ENCODE data around the gene PLEKHG2.

The PLEKHG2 gene

GRCh38 chr19:39386557-39386956 lies 25.9 kb upstream of the PLEKHG2 start:
- FAIRE-seq, result no peak

DNA sequence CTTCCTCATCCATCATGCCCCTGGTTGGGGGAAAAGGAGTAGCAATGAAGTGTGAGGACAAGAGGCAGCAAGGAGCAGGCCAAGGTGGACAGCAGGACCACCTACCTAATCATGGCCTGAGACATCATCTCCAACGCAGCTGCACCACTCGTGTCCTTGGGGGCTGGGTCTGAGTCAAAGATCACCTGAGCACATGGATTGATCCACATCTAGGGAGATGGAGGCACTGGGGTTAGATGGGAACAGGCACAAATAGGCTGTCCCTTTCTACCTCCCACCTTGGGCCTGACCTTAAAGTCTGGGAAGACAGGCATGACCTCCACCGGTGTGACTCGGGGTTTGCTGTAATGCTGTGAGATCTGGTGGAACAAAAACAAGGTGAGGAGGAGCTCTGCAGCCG lies 23.8 kb upstream of the PLEKHG2 start:
- no peak for FAIRE-seq

GRCh38 chr19:39389631-39390414 lies 22.6 kb upstream of the PLEKHG2 start:
- no peak for FAIRE-seq

- FAIRE-seq, result no peak
Observed at GRCh38 chr19:39390451-39390750, 22.1 kb upstream of the PLEKHG2 start.

GRCh38 chr19:39390751-39391437 lies 21.6 kb upstream of the PLEKHG2 start, which contains the start of the genes MED29 and PAF1:
Gene MED29, plus strand, starts transcription at chr19:39391378. Its CDS starts 45 bp downstream, at chr19:39391423.
Gene PAF1, minus strand, starts transcription at chr19:39391106. Its CDS starts 242 bp downstream, at chr19:39390864.
- peak; percentile 99 for FAIRE-seq

- no peak for FAIRE-seq
Observed at GRCh38 chr19:39397360-39398296, 14.8 kb upstream of the PLEKHG2 start.

DNA sequence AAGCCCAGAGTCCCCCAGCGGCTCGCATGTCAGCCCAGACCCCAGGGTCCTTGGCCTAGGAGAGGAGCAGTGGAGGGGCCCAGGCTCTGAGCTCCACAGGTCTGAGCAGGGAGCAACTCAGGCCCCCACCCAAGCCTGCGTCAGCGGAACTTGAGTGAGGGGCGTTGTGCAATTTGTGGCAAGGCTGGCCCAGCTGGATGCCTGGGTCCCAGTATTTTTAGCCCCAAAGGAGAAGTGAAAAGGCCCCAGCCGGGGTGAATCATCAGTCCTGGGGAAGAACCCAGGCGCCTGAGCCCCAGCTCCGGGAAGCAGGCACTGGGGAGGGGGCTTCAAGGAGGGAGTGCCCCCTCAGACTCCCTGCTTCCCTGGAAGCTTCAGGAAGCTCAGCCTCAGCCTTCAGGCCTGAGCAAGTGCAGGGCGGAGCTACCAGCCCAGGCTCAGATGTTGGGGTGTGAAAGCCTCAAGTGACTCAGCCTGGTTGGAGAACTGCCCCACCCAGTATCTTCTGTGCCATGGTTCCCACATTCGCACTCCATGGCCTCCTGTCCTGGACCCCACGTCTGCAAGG lies 14.1 kb upstream of the PLEKHG2 start:
- FAIRE-seq, result no peak

DNA sequence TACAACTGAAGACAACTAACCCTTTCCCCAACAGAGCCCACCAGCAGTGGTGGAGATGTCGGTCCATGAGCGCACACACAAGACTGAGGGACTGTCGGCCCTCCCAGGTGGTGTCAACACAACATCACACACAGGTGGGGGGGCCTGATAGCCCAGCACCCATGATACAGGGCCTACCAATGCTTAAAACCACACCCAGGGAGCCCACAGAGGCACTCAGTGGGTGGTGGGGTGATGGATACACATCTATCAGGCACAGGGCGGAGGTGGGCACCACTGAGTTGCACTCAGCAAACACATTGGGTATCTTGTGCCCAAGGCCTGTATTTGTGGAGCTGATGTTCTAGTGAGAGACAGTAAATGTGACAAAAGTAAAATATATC lies 12.8 kb upstream of the PLEKHG2 start:
- FAIRE-seq, result no peak

DNA sequence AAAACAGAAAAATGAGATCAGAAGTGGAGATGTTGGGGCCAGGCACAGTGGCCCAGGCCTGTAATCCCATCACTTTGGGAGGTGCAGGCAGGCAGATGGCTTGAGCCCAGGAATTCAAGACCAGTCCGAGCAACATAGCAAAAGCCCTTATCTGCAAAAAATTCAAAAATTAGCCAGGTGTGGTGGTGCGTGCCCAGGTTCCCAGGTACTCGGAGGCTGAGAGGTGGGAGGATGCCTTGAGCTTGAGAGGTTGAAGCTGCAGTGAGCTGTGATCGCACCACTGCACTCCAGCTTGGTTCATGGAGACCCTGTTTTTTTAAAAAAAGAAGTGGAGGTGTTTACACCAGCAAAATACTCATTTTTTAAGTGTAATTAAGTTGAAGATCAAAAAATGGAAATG lies 12.4 kb upstream of the PLEKHG2 start:
- FAIRE-seq, result no peak

DNA sequence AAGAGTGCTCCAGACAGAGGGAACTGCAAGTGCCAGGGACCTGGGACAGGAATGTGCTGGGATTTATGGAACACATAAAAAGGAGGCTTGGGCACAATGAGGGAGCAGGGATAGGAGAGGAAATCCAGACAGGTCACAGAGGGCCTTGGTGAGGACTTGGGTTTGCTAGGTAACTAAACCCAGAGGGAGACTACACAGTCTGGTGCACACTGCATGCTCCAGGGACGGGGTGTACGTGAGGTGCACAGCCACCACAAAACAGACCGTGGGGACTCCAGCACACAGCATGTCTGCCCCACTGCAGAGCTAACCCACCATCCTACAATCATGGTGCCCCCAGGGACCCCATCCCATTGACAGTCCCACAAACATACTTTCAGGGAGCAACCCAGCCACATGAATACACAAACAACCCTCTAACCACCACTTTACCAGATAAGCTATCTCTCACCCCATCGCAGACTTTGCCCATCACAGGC lies 11.4 kb upstream of the PLEKHG2 start:
- FAIRE-seq, result no peak

- no peak for FAIRE-seq
Observed at GRCh38 chr19:39401549-39402345, 10.7 kb upstream of the PLEKHG2 start.

GRCh38 chr19:39402346-39403300 lies 9.8 kb upstream of the PLEKHG2 start:
- FAIRE-seq, result no peak

DNA sequence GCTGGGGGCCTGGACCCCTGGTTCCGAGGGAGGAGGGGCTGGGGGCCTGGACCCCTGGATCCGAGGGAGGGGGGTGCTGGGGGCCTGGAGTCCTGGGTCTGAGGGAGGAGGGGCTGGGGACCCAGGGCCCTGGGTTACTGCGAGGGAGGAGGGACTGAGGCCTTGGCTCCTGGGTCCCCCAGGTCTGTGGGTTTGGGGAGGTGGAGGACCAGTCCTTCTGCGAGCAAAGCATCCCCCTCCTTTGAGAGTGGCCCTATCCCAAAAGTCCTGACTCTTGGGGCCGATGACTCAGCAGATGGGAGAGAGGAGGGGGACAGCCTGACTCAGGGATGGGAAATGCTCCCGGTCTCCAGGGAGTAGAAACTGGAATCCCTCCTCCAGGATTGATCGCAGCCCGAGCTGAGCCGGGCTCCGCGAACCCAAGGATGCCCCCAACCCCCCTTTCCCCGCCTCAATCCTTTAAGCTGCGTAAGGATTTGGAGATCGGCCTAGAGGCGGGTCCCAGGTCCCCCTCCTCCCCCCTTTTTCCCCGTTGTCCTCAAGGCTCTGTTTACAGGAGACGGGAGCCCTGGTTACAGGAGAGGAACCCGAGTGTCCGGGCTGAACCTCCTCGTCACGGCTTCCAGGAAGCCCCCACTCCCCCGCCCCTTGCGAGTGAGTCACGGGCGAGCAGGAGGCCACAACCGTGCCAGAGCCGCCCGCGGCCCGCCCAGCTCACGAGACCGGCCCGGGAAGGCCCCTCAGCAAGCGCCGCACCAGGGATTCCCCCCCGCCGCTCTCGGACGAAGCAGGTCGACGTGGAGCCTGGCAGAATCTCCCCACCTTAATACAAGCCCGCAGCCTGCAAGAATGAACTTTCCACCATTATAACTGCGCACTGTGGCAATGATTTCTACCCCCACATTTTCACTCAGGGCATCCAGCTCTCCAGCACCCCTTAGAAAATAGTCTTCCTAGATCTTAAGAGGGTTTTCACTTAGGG lies 8.8 kb upstream of the PLEKHG2 start:
- FAIRE-seq, result no peak

GRCh38 chr19:39405261-39405957 lies 7.1 kb upstream of the PLEKHG2 start:
- no peak for FAIRE-seq

DNA sequence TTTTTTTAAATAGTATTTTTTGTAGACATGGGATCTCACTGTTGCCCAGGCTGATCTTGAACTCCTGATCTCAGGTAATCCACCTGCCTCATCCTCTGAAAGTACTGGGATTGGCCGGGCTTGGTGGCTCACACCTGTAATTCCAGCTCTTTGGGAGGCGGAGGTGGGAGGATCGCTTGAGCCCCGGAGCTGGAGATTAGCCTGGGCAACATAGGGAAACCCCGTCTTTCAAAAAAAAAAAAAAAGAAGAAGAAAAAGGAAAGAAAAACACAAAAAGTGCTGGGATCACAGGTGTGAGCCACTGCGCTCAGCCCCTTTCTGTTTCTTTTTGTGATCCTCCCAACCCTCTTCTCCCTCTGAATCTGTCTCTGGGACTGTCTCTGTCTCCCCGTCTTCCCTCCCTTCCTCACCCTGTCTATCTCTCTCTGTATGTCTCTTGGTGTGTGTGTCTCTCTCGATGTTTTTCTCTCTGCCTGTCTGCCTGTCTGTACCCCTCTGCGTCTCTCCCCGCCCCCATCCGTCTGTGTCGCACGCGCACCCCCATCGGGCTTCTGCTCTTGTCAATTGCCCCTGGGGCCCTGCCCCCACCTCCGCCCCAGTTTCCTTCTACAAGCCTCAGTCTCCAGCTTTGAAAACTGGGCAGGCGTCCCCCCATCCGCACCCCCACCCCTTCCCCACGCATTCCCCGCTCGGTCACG lies 6.4 kb upstream of the PLEKHG2 start:
- no peak for FAIRE-seq

GRCh38 chr19:39406656-39407409 lies 5.6 kb upstream of the PLEKHG2 start, which contains the start of gene ZFP36:
Gene ZFP36, plus strand, starts transcription at chr19:39406847. Its CDS starts 58 bp downstream, at chr19:39406905.
- FAIRE-seq, result no peak

DNA sequence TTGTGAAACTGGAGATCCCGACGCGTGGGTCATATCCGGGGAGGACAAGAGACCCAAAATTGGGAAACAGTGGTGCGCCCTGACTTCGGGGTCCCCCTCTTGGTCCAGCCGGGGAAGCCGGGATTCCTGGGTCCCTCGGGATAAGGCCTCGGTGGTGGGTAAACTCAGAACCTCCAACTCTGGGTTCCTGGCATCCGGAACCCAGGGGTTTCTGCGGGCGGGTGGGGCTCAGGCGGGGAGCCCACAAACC lies 5.1 kb upstream of the PLEKHG2 start:
- no peak for FAIRE-seq
